Activated CD8-positive, alpha-beta T cell treated with anti-CD3 and anti-CD28 coated beads for 36 hours (primary cell): ENCODE data around the gene DRGX. TPM values are rescaled to one million over a fixed set of nuclear protein-coding genes. Genes with fewer than 3 reads are reported as not detected.

Experiments used
- ATAC-seq: fragments of 200-7000 bp; cut with Tn5 transposase; one replicate; pipeline ENCODE4 v1.10.0; 2021; ENCODE audit warnings: mild to moderate bottlenecking, moderate library complexity
- CTCF ChIA-PET: fragments of 350-600 bp; sonication (Branson Sonifier 250); formaldehyde crosslinking; loops from one replicate; lab custom pipeline; 2021; ENCODE audit warnings: antibody characterized with exemption; lab: Charles Lee
- POLR2A ChIA-PET: fragments of 350-600 bp; sonication (Branson Sonifier 250); formaldehyde crosslinking; loops from one replicate; lab custom pipeline; 2021; ENCODE audit warnings: antibody characterized with exemption; lab: Charles Lee
- DNase-seq: peaks from one replicate; pipeline ENCODE4 v3.0.0-alpha.2; 2020
- H3K27ac Mint-ChIP-seq: one replicate; pipeline ENCODE4 v1.8.0; 2021; ENCODE audit warnings: mild to moderate bottlenecking, mixed read lengths
- H3K27me3 Mint-ChIP-seq: one replicate; pipeline ENCODE4 v1.8.0; 2021; ENCODE audit warnings: mixed read lengths
- H3K36me3 Mint-ChIP-seq: one replicate; pipeline ENCODE4 v1.8.0; 2021; ENCODE audit warnings: low read depth, mixed read lengths
- H3K4me1 Mint-ChIP-seq: one replicate; pipeline ENCODE4 v1.8.0; 2021; ENCODE audit warnings: low read depth, mixed read lengths
- H3K4me3 Mint-ChIP-seq: one replicate; pipeline ENCODE4 v1.8.0; 2021; ENCODE audit warnings: mild to moderate bottlenecking, moderate library complexity, mixed read lengths
- H3K9me3 Mint-ChIP-seq: one replicate; pipeline ENCODE4 v1.8.0; 2021; ENCODE audit warnings: mixed read lengths
- intact Hi-C: fragments of 100-400 bp; cut with micrococcal nuclease; formaldehyde crosslinking; loops from one replicate; pipeline ENCODE4 v1.10.0; 2022
- total RNA-seq, 2 experiments: library from RNA; stranded (reverse); gene quantifications; one replicate each; pipeline ENCODE4 v1.2.3, GENCODE V29; 2021
- TF ChIP-seq, protein P1 (sequence below): fragments of 200-600 bp; IDR thresholded peaks from one replicate; pipeline ENCODE4 v1.8.0; 2022; ENCODE audit warnings: antibody characterized with exemption, mild to moderate bottlenecking

The DRGX gene
- total RNA-seq, 2 experiments from 2014 or later, result not detected

DNA sequence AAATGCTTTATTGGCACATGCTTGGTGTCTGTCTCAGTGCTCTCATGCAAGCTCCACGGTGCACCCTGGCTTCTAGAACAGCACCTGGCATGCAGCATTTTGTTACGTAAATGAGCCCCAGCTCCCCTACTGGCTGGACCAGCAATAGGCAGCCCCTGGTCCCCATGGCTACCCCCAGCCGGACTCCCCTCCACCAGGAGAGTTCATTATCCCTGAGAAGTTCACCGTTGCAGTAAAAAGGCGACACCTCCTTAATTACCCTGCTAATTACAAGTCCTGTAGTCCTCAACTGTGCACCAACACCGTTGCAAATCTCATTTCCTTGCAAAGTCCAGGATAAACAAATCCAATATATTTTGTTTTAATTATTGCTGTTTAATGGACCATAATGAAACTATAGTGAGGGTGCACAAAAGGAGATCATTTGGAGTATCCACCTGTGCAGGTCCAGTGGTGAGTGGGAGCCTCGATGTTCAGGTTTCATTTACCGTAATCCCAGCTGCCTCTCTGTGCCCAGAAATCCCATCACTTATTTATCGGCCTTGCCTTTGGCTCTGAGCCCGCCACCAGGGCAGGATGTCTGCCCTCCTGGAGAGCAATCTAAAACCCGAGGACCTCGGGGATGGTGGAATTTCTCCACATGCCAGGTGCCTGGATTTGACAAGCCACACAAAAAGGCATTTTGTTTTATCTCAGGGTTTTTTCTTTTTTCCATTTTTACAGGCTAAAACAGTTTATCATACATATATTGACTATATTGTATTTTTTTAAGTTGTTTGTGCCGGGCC, 12.8 kb upstream of the DRGX start:
- peaks cover 34% of the 10 kb centered on the region for H3K27me3 Mint-ChIP-seq
- intact Hi-C loops, result loop anchor here (2.0 kb wide), 1 partner anchor 104 kb away; no protein-coding TSS in a partner anchor
- H3K4me3 Mint-ChIP-seq, result no peak overlapping the region
- TF ChIP-seq, protein P1, sequence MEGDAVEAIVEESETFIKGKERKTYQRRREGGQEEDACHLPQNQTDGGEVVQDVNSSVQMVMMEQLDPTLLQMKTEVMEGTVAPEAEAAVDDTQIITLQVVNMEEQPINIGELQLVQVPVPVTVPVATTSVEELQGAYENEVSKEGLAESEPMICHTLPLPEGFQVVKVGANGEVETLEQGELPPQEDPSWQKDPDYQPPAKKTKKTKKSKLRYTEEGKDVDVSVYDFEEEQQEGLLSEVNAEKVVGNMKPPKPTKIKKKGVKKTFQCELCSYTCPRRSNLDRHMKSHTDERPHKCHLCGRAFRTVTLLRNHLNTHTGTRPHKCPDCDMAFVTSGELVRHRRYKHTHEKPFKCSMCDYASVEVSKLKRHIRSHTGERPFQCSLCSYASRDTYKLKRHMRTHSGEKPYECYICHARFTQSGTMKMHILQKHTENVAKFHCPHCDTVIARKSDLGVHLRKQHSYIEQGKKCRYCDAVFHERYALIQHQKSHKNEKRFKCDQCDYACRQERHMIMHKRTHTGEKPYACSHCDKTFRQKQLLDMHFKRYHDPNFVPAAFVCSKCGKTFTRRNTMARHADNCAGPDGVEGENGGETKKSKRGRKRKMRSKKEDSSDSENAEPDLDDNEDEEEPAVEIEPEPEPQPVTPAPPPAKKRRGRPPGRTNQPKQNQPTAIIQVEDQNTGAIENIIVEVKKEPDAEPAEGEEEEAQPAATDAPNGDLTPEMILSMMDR, result no peak
- no peak for ATAC-seq
- peak; percentile 13 for DNase-seq
- no peaks in the 10 kb centered on the region for H3K36me3 Mint-ChIP-seq
- CTCF ChIA-PET, result interaction anchor here (0.9 to 9.4 kb wide), 26 partner anchors 9 to 750 kb away, joined by 3 to 155 read pairs (median 5); partner anchors contain the start of gene ERCC6
- POLR2A ChIA-PET, result no interaction called here
- H3K27ac Mint-ChIP-seq, result no peak overlapping the region
- H3K4me1 Mint-ChIP-seq, result no peaks in the 10 kb centered on the region
- no peaks in the 10 kb centered on the region for H3K9me3 Mint-ChIP-seq

DNA sequence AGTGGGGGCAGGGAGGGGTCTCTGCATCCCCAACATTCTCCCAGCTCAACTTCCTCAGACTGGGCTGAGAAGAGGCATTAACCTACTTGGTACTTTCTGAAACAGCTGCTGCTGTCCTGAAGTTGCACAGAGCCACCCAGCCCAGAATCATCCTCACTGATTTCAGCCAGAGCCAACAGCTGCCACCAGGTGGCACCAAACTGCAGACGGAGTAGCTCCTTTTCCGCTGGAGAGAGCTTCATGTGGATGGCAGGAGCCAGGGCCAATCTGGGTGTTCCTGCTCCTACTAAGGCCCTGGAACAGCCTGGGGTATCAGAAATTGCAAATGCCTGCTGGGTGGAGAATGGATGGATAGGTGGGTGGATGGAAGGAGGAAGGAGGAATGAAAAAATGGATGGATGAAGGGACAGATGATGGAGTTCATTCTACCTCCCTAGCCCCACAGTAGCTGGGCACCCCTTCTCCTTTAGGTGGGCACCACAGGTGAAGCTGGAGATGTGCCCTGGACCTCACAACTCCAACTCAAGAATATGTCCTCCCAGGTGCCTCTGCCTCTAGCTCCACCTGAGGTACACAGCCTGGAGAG, 11.8 kb upstream of the DRGX start:
- no peak overlapping the region for H3K4me3 Mint-ChIP-seq
- peak; percentile 77 for ATAC-seq
- TF ChIP-seq, protein P1, result peak; percentile 83
- intact Hi-C loops, result loop anchor here (2.0 kb wide), 1 partner anchor 105 kb away; no protein-coding TSS in a partner anchor
- no peaks in the 10 kb centered on the region for H3K36me3 Mint-ChIP-seq
- DNase-seq, result peak; percentile 84
- ChIA-PET POLR2A (interaction anchor here (0.9 kb wide), 1 partner anchor 245 kb away, joined by 3 read pairs; no protein-coding TSS in a partner anchor), CTCF (interaction anchor here (0.8 to 9.4 kb wide), 40 partner anchors 8 to 749 kb away, joined by 3 to 155 read pairs (median 5); partner anchors contain the start of gene ERCC6)
- H3K9me3 Mint-ChIP-seq, result no peaks in the 10 kb centered on the region
- H3K27ac Mint-ChIP-seq, result no peak overlapping the region
- peaks cover 37% of the 10 kb centered on the region for H3K27me3 Mint-ChIP-seq
- H3K4me1 Mint-ChIP-seq, result no peaks in the 10 kb centered on the region

DNA sequence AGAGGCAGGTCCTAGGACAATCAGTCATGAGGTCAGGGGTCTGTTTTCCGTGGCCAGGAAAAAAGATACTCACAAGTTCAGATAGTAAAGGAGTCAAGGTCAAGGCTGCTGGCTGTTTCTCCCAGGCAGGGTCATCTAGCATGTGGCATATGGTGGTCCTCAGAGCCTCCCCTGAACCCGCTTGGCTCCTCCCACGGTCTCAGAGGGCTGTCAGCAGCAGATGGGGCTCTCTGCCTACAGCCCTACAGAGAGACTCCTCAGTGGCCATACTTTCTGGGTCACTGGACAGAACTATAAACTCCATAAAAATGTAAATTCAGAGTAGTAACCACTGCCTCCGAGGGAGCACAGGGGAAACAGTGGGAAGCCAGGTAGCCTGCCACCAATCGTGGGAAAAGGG, 11.3 kb upstream of the DRGX start:
- H3K4me1 Mint-ChIP-seq, result no peaks in the 10 kb centered on the region
- DNase-seq (no peak), ATAC-seq (no peak)
- TF ChIP-seq, protein P1, result no peak
- H3K36me3 Mint-ChIP-seq, result no peaks in the 10 kb centered on the region
- no peak overlapping the region for H3K27ac Mint-ChIP-seq
- POLR2A ChIA-PET, result interaction anchor here (0.9 kb wide), 1 partner anchor 245 kb away, joined by 3 read pairs; no protein-coding TSS in a partner anchor
- H3K9me3 Mint-ChIP-seq, result no peaks in the 10 kb centered on the region
- no peak overlapping the region for H3K4me3 Mint-ChIP-seq
- CTCF ChIA-PET, result interaction anchor here (0.9 to 9.4 kb wide), 31 partner anchors 8 to 749 kb away, joined by 3 to 155 read pairs (median 5); partner anchors contain the start of gene ERCC6
- intact Hi-C loops, result no loop called here
- peaks cover 38% of the 10 kb centered on the region for H3K27me3 Mint-ChIP-seq

DNA sequence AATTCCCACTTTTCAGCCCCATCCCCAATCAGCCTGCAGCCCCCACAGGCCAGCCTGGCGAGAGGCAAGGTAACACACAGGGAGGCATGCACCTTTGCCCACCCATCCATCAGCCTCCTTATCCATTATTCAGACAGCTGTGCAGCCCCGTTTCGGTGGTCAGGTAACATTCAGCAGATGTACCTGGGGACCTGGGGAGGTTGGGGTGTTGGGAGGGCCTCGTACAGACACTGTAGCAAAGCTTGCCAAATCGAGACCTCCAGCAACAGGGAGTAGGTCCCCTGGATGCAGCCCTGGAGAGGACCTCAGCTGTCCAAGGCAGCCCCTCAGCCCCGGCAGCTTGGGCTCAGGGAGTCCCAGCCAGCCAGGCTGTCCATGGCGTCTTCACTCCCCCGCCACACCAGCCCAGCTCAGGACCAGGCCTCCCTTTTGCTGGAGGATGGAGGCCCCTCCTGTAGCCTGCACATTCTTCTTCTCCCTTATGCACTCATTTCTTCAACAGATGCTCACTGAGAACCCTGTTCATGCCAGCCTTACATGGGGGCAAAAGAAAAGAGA, 8.5 kb upstream of the DRGX start:
- ChIA-PET CTCF (interaction anchor here (9.4 kb wide), 1 partner anchor 107 kb away, joined by 155 read pairs; no protein-coding TSS in a partner anchor), POLR2A (no interaction called here)
- Mint-ChIP-seq H3K9me3 (no peaks in the 10 kb centered on the region), H3K4me1 (no peaks in the 10 kb centered on the region), H3K27me3 (peaks cover 47% of the 10 kb centered on the region), H3K36me3 (no peaks in the 10 kb centered on the region), H3K27ac (no peak overlapping the region), H3K4me3 (no peak overlapping the region)
- DNase-seq (no peak), ATAC-seq (no peak)
- TF ChIP-seq, protein P1, result no peak
- intact Hi-C loops, result no loop called here
